NT2/D1 (cell line): ENCODE results near the gene ANKRD39.

Experiments used
- SUZ12 ChIP-seq: IDR thresholded peaks from 2 replicates; pipeline ENCODE4 v1.6.1; 2011; ENCODE audit not compliant: insufficient read length, insufficient read depth; ENCODE audit errors: extremely low read depth
- YY1 ChIP-seq: IDR thresholded peaks from 2 replicates; pipeline ENCODE4 v1.6.1; 2011; ENCODE audit not compliant: insufficient read length, insufficient read depth
- ZNF274 ChIP-seq: IDR thresholded peaks from 2 replicates; pipeline ENCODE4 v1.6.1; 2011; ENCODE audit warnings: mild to moderate bottlenecking, low read depth, low read length

DNA sequence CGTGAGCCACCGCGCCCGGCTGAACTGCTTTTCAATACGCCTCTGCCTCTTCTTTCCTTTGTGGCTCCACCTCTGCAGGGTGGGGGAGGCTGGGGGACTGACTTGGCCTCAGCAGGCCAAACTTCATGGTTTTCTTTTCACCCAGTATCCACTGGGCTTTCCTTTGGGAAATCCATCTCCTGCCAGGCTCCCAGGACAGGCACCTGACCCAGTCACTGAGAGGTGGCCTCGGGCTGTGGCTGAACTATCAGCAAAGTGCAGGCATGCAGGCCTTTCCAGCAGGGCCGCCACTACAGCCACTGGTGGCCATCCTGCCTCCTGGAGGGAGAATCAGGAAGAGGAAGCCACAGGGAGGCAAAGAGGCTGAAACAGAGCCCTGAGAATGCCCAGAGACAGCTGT lies 45.5 kb upstream of the ANKRD39 start:
- TF ChIP-seq YY1 (no peak), ZNF274 (no peak), SUZ12 (no peak)
